Measurements from ENCODE around the gene LMAN1. TPM values are rescaled to one million over a fixed set of nuclear protein-coding genes. Genes with fewer than 3 reads are reported as not detected.

The LMAN1 gene
- total and polyA plus RNA-seq, 10 of the 15 experiments (the other 5 are each of a cell fraction or from before 2014, with no cell fraction given), result 15.0 to 78.9 (median 67.5) TPM

- TF ChIP-seq CUX1 (IDR thresholded peaks at IDR 0.05; ENCODE audit: insufficient replicate concordance, low read depth, low read length) (no peak), NKRF (conservative IDR thresholded peaks at IDR 0.05) (no peak), PAX8 (IDR thresholded peaks at IDR 0.05) (no peak), SIX5 (IDR thresholded peaks at IDR 0.05; ENCODE audit: low read depth, low read length, severe bottlenecking) (no peak), SMARCA5 (IDR thresholded peaks at IDR 0.05) (no peak), ZBTB33 (IDR thresholded peaks at IDR 0.05) (no peak), USF2 (IDR thresholded peaks at IDR 0.05; ENCODE audit: borderline replicate concordance, low read depth, low read length) (no peak), PRDM15 (CRISPR knock-in tag; IDR thresholded peaks at IDR 0.05) (no peak), RUNX3 (IDR thresholded peaks at IDR 0.05; ENCODE audit: low read length) (no peak), NR2C2 (IDR thresholded peaks at IDR 0.05; ENCODE audit: borderline replicate concordance, control insufficient read depth, insufficient read length, low read depth) (no peak), E2F4 (IDR thresholded peaks at IDR 0.05; ENCODE audit: low read depth, low read length) (no peak)
Measured at GRCh38 chr18:59345556-59345955, 13.5 kb downstream of the LMAN1 start (continued).

Measured in GM12878 (cell line).